GDM1 (cell line): ENCODE measurements around the gene FST.

Experiments
- DNase-seq: peaks from one replicate; lab custom pipeline; 2025; lab: John Stamatoyannopoulos, UW

Gene FST

GRCh38 chr5:53473633-53474032, 6.8 kb upstream of the FST start:
- no peak for DNase-seq

- no peak for DNase-seq
These were observed 5.1 kb upstream of the FST start for GRCh38 chr5:53475320-53475719.

GRCh38 chr5:53476019-53476418, 4.4 kb upstream of the FST start:
- no peak for DNase-seq

- DNase-seq, result no peak
These were observed 3.6 kb upstream of the FST start for GRCh38 chr5:53476531-53477480.

GRCh38 chr5:53478411-53479044, 1.9 kb upstream of the FST start:
- no peak for DNase-seq

GRCh38 chr5:53479045-53479589, 1.3 kb upstream of the FST start:
- DNase-seq, result no peak

GRCh38 chr5:53479590-53480415, 626 bp upstream of the FST start:
- no peak for DNase-seq

- no peak for DNase-seq
These were observed 894 bp downstream of the FST start for GRCh38 chr5:53481159-53481886.

- peak; percentile 16 for DNase-seq
These were observed 1.7 kb downstream of the FST start for GRCh38 chr5:53481887-53482716.

- no peak for DNase-seq
These were observed 2.5 kb downstream of the FST start for GRCh38 chr5:53482717-53483638.

- DNase-seq, result no peak
These were observed 7.0 kb downstream of the FST start for GRCh38 chr5:53487436-53487835.

GRCh38 chr5:53488195-53488722, 7.8 kb downstream of the FST start:
- DNase-seq, result no peak

- DNase-seq, result no peak
These were observed 10.3 kb downstream of the FST start for GRCh38 chr5:53490747-53491146.

GRCh38 chr5:53501054-53501453, 20.6 kb downstream of the FST start:
- no peak for DNase-seq

- DNase-seq, result no peak
These were observed 23.3 kb downstream of the FST start for GRCh38 chr5:53503562-53504218.

- DNase-seq, result no peak
These were observed 26.6 kb downstream of the FST start for GRCh38 chr5:53507013-53507412.

- no peak for DNase-seq
These were observed 27.7 kb downstream of the FST start for GRCh38 chr5:53508125-53508524.

GRCh38 chr5:53512539-53512938, 32.1 kb downstream of the FST start:
- no peak for DNase-seq

- DNase-seq, result no peak
These were observed 35.6 kb downstream of the FST start for GRCh38 chr5:53515988-53516387.
